Measurements from ENCODE around the gene TPM1.
A peak's percentile ranks its signal among the peaks of the same experiment; 100 is the strongest.

Gene TPM1

DNA sequence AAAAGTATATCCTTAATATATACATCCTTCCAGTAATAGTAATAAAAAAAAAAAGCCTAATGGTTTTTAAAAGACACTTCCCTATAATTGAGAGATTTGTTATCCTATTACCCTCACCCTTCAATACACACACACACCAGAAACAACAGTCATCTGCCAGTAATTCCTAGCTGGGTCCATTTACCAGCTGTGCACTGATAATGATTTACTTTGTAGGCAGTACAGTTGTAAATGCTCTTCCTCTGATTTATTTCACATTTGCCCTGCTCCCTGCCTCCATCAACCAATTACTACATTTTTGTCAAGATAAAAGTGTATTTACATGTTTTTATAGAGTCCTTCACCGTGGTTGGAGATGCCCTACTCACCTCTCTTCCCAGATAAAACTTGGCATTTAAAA, 12.4 kb downstream of the TPM1 start:
- DNase-seq (no peak), ATAC-seq (no peak)
- no peak overlapping the region for H3K27ac Mint-ChIP-seq

DNA sequence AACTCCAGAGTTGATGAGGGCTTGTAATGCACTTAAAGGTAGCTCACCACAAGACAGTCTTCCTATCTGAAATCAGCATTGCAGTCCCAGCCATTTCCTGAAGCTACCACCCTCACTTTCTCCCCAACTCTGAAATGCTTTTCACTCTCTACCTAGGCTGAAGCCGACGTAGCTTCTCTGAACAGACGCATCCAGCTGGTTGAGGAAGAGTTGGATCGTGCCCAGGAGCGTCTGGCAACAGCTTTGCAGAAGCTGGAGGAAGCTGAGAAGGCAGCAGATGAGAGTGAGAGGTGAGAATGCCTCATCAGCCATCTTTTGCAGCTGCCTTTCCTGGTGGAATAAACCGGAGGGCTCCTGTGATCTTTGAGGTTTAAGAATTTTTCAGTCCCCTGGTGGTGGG, 14.3 kb downstream of the TPM1 start:
- H3K9me3 Mint-ChIP-seq = no peaks in the 10 kb centered on the region

More for the DNA sequence above, 12.4 kb downstream of the TPM1 start:
- H3K4me3 Mint-ChIP-seq = no peak overlapping the region
- H3K9me3 Mint-ChIP-seq = no peaks in the 10 kb centered on the region
- H3K27me3 Mint-ChIP-seq = no peaks in the 10 kb centered on the region
- H3K4me1 Mint-ChIP-seq = peaks cover 9% of the 10 kb centered on the region

DNA sequence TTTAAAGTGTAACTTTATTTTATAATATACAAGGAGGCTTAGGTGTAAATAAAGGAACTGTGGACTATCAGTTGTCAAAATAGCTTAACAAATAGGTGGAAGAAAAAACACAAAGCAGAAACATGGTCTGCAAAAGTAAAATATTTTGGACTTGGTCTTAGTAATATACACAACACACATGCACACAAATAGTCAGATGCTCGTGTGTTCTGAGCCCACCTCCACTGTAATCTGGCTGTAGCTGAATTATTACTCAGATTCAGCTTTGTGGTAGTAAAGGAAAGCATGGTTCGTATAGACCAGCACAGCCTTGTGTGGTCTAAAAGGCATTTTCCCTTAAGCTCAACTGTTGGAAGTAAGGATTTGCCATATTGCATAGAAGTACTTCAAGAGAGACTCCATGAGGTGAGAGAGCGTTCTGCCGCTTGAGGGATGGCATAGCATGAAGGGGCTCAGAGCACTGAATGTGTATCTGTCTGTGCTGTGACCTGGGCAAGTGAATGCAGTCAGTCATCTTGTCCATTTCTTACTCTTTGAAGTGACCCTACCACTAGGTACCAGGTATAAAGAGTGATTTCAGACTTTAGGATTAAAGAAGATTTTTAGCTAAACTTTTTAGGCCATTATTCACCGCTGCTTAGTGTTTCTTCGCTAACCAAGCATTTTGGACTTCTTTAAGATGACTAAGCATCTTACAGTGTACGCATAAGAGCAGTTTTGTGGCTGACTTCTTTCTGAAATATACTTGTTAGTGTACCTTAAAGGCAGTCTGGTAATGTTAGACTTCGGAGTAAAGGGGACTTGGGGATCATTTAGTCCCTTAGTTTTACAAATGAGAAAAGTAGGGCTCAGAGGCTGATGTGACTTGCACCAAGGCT, 15.2 kb downstream of the TPM1 start:
- no peak overlapping the region for H3K27ac Mint-ChIP-seq
- ATAC-seq (no peak), DNase-seq (no peak)
- H3K4me3 Mint-ChIP-seq = no peak overlapping the region
- no peaks in the 10 kb centered on the region for H3K9me3 Mint-ChIP-seq
- no peaks in the 10 kb centered on the region for H3K4me1 Mint-ChIP-seq
- no peaks in the 10 kb centered on the region for H3K27me3 Mint-ChIP-seq

More for the DNA sequence above, 14.3 kb downstream of the TPM1 start:
- Mint-ChIP-seq H3K4me1 (no peaks in the 10 kb centered on the region), H3K4me3 (no peak overlapping the region), H3K27ac (peak overlapping the region in 1 of 2 donors; percentile 89), H3K27me3 (no peaks in the 10 kb centered on the region)
- no peak for ATAC-seq
- DNase-seq = no peak

DNA sequence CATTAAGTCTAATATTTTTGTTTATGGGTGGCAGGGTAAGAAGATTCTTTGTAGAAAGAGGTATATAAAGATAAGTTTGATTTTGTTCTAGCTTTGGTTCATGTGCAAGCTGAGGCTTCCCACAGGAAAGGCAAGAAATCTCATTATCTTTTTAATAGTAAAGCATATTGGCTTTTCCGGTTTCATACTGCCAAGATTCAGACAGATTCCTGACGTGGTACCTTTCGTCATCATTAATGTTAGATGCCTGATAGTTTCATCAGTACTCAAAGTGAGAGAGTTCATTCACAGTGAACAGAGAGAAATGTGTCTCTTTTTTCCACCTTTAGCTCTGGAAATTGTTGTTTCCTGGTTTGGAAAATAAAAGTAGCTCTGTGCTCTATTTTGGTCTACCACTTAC, 16.5 kb downstream of the TPM1 start:
- H3K4me3 Mint-ChIP-seq = no peak overlapping the region
- no peaks in the 10 kb centered on the region for H3K27me3 Mint-ChIP-seq
- H3K9me3 Mint-ChIP-seq = no peaks in the 10 kb centered on the region
- DNase-seq (no peak), ATAC-seq (no peak)
- peak overlapping the region in 1 of 2 donors; percentile 54 for H3K27ac Mint-ChIP-seq
- no peaks in the 10 kb centered on the region for H3K4me1 Mint-ChIP-seq

DNA sequence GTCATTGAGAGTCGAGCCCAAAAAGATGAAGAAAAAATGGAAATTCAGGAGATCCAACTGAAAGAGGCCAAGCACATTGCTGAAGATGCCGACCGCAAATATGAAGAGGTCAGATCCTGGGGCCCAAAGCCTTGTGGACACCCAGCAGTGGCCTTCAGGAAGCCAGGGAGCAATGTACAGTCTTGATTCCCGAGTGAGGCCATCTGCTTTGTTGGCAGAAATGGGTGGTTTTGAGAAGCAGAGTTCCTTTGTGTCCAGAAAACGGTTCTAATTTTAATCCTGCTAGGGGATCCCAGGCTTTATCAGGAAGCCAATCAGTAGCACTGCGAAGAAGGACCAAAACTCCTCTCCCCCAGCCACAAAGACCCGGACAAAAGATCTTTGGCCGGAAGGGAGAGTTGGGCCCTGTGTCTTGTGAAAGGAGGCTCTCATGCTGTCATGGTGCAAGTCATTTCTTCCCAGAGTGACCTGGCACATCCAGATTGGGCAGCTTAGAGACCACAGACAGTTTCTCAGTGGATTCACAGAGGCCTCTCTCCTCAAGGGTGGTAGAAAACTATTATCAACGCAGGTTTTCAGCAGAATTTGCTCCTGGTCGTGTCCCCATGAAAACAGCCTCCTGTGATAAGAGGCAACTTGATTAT, 17.1 kb downstream of the TPM1 start:
- no peak for ATAC-seq
- DNase-seq = no peak
- Mint-ChIP-seq H3K9me3 (no peaks in the 10 kb centered on the region), H3K27me3 (no peaks in the 10 kb centered on the region), H3K27ac (no peak overlapping the region), H3K4me3 (no peak overlapping the region), H3K4me1 (no peaks in the 10 kb centered on the region)

DNA sequence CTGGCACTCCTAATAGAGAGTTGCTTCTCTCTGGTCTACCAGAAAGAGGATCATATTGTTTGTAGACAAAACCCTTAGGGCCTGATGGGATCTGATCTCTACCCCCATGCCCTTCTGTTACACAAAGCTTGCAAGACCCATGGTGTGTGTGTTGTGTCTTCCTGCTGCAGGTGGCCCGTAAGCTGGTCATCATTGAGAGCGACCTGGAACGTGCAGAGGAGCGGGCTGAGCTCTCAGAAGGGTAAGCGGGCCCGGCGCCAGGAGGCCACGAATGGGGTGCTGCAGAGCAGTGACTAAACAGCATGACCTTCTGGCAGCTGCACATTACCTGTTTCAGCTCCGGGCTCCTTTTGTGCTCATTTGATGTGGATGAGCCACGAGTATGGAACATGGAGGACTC, 18.2 kb downstream of the TPM1 start:
- no peak overlapping the region for H3K4me3 Mint-ChIP-seq
- H3K4me1 Mint-ChIP-seq = no peaks in the 10 kb centered on the region
- ATAC-seq (no peak), DNase-seq (no peak)
- no peaks in the 10 kb centered on the region for H3K9me3 Mint-ChIP-seq
- no peaks in the 10 kb centered on the region for H3K27me3 Mint-ChIP-seq
- no peak overlapping the region for H3K27ac Mint-ChIP-seq

DNA sequence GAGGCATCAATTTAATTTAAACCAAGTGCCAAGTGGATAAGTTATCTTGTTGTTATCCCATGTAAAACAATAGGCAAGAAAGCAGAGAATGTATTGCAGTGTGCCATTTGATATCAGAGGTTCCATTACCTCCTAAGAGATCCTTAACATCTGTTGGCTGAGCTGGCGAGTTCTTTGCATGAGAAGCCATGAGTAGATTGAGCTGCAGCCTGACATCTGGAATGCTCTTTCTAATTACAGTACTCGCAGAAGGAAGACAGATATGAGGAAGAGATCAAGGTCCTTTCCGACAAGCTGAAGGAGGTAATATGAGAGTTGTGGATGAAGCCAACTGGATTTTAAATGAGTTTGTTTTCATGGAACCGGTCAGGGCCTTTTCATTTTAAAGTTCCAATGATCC, 19.4 kb downstream of the TPM1 start:
- Mint-ChIP-seq H3K27me3 (no peaks in the 10 kb centered on the region), H3K4me3 (no peak overlapping the region), H3K27ac (no peak overlapping the region), H3K9me3 (no peaks in the 10 kb centered on the region), H3K4me1 (no peaks in the 10 kb centered on the region)
- DNase-seq (no peak), ATAC-seq (no peak)

DNA sequence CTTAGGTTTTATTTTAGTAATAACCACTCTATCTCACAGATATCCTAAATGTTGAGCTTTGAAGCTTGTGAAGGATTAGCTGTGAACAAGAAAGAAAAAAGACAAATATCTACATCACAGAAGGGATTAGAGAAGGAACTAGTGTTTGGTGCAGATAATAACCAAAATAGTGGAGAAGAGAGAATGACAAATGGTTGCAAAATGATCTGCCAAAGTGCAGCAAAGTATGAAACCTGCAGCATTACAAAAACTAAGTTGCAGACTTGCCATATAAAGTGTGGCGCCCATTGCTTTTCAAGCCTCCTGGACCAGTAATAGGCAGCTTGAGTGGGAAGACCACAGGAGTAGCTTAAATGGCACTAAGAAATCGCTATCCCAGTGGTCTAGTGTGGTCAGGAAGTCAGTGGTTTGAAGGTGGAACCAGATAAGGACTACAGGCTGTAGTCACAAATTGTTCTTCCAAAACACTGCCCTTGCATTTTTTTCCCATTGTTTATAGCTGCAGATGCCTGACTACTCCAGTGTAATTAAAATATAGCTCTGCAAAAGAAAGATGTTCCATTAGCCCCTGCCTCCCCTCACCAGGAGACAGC, 20.7 kb downstream of the TPM1 start:
- Mint-ChIP-seq H3K9me3 (no peaks in the 10 kb centered on the region), H3K4me3 (no peak overlapping the region), H3K4me1 (no peaks in the 10 kb centered on the region), H3K27me3 (no peaks in the 10 kb centered on the region), H3K27ac (peak overlapping the region in 1 of 2 donors; percentile 63)
- DNase-seq (no peak), ATAC-seq (no peak)

DNA sequence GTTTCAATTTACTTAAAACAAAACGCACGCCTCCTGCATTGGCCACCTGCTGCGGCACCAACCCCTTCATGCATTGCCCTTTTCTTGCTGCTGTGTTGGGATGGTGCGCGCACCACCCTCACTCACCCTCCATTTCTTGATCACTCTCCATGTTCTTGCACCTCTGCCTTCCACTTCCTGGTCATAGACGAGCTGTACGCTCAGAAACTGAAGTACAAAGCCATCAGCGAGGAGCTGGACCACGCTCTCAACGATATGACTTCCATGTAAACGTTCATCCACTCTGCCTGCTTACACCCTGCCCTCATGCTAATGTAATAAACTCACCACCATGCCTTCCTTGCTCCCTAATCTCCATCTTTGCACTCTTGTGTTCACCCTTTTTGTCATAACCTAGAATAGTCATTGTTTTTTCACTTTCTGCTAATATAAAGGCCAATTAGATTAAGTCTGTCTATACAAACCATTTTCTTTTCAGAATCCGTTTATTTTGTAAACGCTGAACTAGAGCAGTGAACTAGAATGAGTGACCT, 21.4 kb downstream of the TPM1 start:
- Mint-ChIP-seq H3K9me3 (no peaks in the 10 kb centered on the region), H3K4me1 (no peaks in the 10 kb centered on the region), H3K27me3 (no peaks in the 10 kb centered on the region), H3K4me3 (no peak overlapping the region), H3K27ac (no peak overlapping the region)
- no peak for ATAC-seq
- no peak for DNase-seq

DNA sequence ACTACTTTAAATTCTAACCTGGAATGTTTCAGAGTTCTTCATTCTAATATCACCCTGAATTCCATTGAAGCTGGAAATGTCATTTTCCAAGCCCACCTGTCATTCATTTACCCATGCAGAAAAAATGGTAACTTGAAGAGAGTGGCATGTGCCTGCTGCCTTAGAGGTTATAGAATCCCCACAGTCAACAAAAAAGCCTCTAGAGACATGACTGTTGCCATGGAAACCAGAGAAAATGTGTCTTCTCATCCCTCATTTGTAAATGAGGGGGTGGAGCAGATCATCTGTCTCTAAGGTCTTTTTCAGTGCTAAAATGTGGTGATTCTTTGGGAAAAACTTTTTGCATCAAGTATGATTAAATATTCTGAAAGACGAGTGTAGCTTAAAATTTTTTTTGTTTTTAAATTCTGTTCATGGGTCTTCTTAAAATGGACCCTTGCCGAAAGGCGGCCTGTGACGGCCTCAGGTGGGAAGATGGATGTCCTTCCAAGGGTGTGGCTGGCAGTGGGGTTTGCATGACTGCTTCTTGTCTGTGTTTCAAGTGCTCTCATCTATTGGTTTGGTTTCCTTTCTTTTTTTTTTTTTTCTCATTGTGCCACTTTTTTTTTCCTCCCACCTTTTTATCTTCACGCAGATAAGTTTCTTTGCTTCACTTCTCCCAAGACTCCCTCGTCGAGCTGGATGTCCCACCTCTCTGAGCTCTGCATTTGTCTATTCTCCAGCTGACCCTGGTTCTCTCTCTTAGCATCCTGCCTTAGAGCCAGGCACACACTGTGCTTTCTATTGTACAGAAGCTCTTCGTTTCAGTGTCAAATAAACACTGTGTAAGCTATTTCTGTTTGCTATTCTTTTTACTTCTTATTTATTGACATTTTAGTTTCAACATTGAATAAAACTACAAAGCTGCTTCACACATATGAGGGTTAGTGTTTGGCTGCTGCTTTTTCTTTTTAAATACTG, 23.0 kb downstream of the TPM1 start:
- Mint-ChIP-seq H3K4me3 (no peak overlapping the region), H3K9me3 (no peaks in the 10 kb centered on the region), H3K4me1 (no peaks in the 10 kb centered on the region), H3K27ac (no peak overlapping the region), H3K27me3 (no peaks in the 10 kb centered on the region)
- DNase-seq (no peak), ATAC-seq (no peak)

DNA sequence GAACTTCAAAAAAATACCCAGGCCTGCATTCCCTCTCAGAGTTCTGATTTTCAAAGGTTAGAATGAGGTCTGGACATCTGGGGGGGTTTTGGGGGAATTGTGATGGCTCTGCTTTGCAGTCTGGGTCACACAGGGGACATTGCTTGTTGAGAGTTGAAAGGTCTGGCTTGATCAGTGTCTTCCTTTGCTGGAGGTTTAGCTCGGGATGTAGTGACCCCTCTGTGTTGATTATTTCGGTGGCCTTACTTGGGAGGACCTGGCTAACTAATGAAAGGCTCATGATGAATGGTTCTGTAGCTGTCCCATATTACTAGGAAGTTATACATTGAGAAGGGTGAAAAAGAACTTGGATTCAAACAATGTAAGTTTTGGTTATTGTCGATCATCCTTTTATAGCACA, 23.7 kb downstream of the TPM1 start:
- no peaks in the 10 kb centered on the region for H3K4me1 Mint-ChIP-seq
- H3K27ac Mint-ChIP-seq = no peak overlapping the region
- H3K4me3 Mint-ChIP-seq = no peak overlapping the region
- no peaks in the 10 kb centered on the region for H3K9me3 Mint-ChIP-seq
- DNase-seq = no peak
- H3K27me3 Mint-ChIP-seq = no peaks in the 10 kb centered on the region
- ATAC-seq = no peak

DNA sequence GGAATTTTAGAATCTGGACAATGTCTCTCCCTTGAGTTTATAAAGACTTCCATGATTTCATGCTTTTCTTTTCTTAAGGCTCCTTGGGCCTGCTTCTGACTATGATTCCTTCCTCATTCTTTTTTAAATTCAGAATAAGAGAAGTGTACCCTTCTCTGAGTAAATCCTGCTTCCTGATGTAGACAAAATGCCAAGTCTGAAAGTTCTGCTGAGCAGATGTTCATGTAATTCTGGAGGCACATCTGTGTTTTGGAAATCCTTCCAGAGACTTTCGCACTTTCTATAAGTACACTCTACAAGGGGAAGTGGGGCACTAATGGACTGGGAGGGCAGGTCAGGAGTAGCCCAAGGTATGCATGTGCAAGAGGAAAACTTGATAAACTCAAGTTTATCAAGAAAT, 24.8 kb downstream of the TPM1 start:
- H3K4me1 Mint-ChIP-seq = no peaks in the 10 kb centered on the region
- H3K27me3 Mint-ChIP-seq = no peaks in the 10 kb centered on the region
- no peak overlapping the region for H3K4me3 Mint-ChIP-seq
- H3K9me3 Mint-ChIP-seq = no peaks in the 10 kb centered on the region
- ATAC-seq (no peak), DNase-seq (no peak)
- no peak overlapping the region for H3K27ac Mint-ChIP-seq

DNA sequence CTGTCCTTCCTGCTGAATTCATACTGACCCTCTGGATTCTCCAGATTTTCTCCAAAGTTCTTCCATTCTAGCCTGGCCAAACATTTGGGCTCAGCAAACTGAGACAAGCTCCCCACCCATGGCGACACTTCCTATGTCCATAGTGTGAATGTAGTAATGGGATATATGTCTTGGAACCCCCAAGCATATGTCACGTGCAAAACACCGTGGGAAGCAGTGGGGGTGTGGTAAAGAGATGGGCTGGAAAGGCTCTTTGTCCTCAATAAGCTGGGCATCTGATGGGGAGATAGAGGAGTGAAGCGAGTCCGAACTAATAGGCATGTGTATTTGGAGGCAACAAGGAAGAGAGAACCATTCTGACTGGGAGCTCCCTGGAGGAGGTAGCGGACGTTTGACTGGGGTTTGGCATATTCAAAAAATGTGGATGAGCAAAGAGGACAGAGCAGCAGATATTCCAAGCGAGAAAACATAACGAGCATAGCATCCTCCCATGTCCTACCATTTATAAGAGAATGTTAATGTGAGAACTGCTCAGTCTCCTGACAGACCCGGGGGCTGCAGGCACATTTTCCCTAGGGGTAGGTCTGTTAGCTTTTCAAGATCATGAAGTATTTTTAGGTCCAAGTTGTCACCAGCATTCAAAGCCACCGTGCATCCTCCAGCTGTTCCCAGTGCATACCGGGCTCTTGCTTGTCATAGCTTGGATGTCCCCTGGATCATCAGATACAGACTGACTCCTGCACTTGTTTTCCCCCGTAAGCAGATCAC, 25.6 kb downstream of the TPM1 start:
- Mint-ChIP-seq H3K4me1 (no peaks in the 10 kb centered on the region), H3K9me3 (no peaks in the 10 kb centered on the region), H3K4me3 (no peak overlapping the region), H3K27me3 (no peaks in the 10 kb centered on the region), H3K27ac (peak overlapping the region in 1 of 2 donors; percentile 60)
- ATAC-seq (no peak), DNase-seq (no peak)

DNA sequence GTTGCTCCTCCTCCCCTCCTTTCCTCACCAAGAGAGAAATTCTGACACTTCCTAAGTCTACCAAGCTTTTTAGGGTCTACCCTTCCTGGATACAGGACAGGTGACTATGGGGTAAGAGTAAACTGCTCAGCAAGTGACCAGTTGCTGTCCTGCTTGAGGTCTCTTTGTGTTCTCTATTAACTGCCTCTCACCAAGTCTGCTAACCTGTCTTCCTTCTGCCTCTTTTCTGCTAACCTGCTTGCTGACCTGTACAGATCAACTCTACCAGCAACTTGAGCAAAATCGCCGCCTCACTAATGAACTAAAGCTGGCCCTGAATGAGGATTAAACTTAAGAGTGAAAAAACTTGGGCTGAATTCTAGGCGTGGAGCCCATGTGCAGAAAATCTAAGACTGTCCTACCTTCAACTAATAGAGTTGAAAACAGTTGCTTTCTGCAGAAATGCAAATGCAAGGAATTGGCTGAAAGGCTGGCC, 27.1 kb downstream of the TPM1 start:
- Mint-ChIP-seq H3K27me3 (no peaks in the 10 kb centered on the region), H3K4me1 (no peaks in the 10 kb centered on the region), H3K4me3 (no peak overlapping the region), H3K9me3 (no peaks in the 10 kb centered on the region), H3K27ac (no peak overlapping the region)
- ATAC-seq (no peak), DNase-seq (no peak)

All from stimulated activated naive CD8-positive, alpha-beta T cell treated with anti-CD3 and anti-CD28 coated beads, Interleukin-15, amount 100 ng/mL, for 72 hours (primary cell).